ENCODE data around the gene COX8C.

The COX8C gene

DNA sequence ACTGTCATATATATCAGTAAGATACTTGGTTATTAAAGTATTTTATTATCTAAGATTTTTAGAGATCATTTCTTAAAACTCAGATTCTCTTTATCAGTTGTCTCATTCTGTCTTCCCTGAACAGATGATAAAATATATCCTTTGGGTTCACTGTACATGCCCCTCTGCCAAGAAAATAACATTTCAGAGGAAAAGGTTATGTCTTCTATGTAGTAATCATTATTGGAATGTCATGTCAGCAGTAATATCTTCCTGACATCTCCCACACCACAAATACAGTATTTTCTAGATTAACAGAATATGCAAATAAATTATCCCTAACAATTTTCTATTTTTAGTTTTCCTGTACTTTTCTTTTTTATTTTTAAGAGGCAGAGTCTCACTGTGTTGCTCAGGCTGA lies 40.2 kb upstream of the COX8C start:
- Histone ChIP-seq H3K14ac (ENCODE audit: low read length) (no peak overlapping the region), H2BK15ac (ENCODE audit: low read length) (no peak overlapping the region), H3K79me1 (ENCODE audit: low read depth, low read length) (peaks cover 2% of the 10 kb centered on the region), H2BK5ac (ENCODE audit: low read length) (no peak overlapping the region), H3K4me3 (ENCODE audit: low read length in 2 of 2) (no peak overlapping the region), H2AK5ac (ENCODE audit: low read depth, low read length) (no peak overlapping the region), H3K18ac (ENCODE audit: low read length) (no peak overlapping the region), H3K4ac (ENCODE audit: low read length) (no peak overlapping the region), H3K27me3 (ENCODE audit: control insufficient read depth in 3 of 3, insufficient read depth in 3 of 3, low read depth in 1 of 3, low read length in 3 of 3) (no peaks in the 10 kb centered on the region), H3K9ac (ENCODE audit: low read depth, low read length, poor library complexity) (no peak overlapping the region), H2BK120ac (ENCODE audit: low read depth, low read length) (no peak overlapping the region), H4K8ac (ENCODE audit: low read depth, low read length) (no peak overlapping the region), H3K23ac (ENCODE audit: low read depth, low read length, poor library complexity) (no peak overlapping the region), H3K9me3 (replicated peaks in 1 of 2; ENCODE audit: control insufficient read depth in 2 of 2, insufficient read depth in 1 of 2, low read depth in 1 of 2, low read length in 2 of 2) (no peaks in the 10 kb centered on the region), H4K91ac (ENCODE audit: low read depth, low read length, poor library complexity) (no peak overlapping the region), H3K4me2 (ENCODE audit: insufficient read depth, low read length, poor library complexity, severe bottlenecking) (no peak overlapping the region), H3K36me3 (replicated peaks in 1 of 2; ENCODE audit: control insufficient read depth in 2 of 2, insufficient read depth in 2 of 2, low read length in 2 of 2) (no peaks in the 10 kb centered on the region), H3K27ac (replicated peaks; ENCODE audit: low read length) (no peak overlapping the region), H2AFZ (ENCODE audit: low read length) (no peak overlapping the region), H3K4me1 (ENCODE audit: control insufficient read depth in 2 of 2, insufficient read depth in 1 of 2, low read depth in 1 of 2, low read length in 2 of 2) (peaks cover 0 to 13% of the 10 kb centered on the region in 2 donors), H2BK12ac (ENCODE audit: low read length) (no peak overlapping the region)
- DNase-seq (ENCODE audit: low spot score), result no peak

DNA sequence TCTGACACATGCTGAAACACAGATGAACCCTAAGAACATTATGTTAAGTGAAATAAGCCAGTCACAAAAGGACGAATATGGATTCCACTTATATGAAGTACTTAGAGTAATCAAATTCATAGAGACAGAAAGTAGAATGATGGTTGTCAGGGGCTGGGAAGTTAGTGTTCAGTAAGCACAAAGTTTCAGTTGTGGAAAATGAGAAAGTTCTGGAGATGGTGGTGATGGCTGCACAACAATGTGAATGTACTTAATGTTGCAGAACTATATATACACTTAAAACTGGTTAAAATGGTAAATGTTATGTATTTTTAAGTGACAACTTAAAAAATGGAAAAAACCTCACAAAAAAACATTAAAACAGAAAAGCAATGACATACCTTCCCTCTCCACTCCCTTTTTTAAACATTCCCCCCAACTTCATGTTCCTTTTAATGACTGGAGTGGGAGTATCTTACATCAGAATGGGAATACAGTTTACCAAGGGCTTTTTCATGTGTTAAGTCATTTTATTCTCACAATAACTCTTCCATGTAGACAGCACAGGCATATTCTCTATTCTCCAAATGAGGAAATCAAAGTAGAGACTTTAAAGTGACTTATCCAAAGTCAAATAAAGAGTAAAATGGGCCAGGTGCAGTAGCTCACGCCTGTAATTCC lies 38.2 kb upstream of the COX8C start:
- Histone ChIP-seq H4K91ac (ENCODE audit: low read depth, low read length, poor library complexity) (no peak overlapping the region), H3K14ac (ENCODE audit: low read length) (no peak overlapping the region), H3K4me2 (ENCODE audit: insufficient read depth, low read length, poor library complexity, severe bottlenecking) (no peak overlapping the region), H3K9ac (ENCODE audit: low read depth, low read length, poor library complexity) (no peak overlapping the region), H3K4me3 (ENCODE audit: low read length in 2 of 2) (no peak overlapping the region), H3K79me1 (ENCODE audit: low read depth, low read length) (peaks cover under 1% of the 10 kb centered on the region), H2AFZ (ENCODE audit: low read length) (no peak overlapping the region), H4K8ac (ENCODE audit: low read depth, low read length) (no peak overlapping the region), H3K4ac (ENCODE audit: low read length) (no peak overlapping the region), H3K9me3 (replicated peaks in 1 of 2; ENCODE audit: control insufficient read depth in 2 of 2, insufficient read depth in 1 of 2, low read depth in 1 of 2, low read length in 2 of 2) (no peaks in the 10 kb centered on the region), H2AK5ac (ENCODE audit: low read depth, low read length) (no peak overlapping the region), H2BK15ac (ENCODE audit: low read length) (no peak overlapping the region), H3K27me3 (ENCODE audit: control insufficient read depth in 3 of 3, insufficient read depth in 3 of 3, low read depth in 1 of 3, low read length in 3 of 3) (no peaks in the 10 kb centered on the region), H2BK12ac (ENCODE audit: low read length) (no peak overlapping the region), H2BK120ac (ENCODE audit: low read depth, low read length) (no peak overlapping the region), H3K36me3 (replicated peaks in 1 of 2; ENCODE audit: control insufficient read depth in 2 of 2, insufficient read depth in 2 of 2, low read length in 2 of 2) (no peaks in the 10 kb centered on the region), H3K27ac (replicated peaks; ENCODE audit: low read length) (no peak overlapping the region), H3K18ac (ENCODE audit: low read length) (no peak overlapping the region), H3K4me1 (ENCODE audit: control insufficient read depth in 2 of 2, insufficient read depth in 1 of 2, low read depth in 1 of 2, low read length in 2 of 2) (peaks cover 0 to 2% of the 10 kb centered on the region in 2 donors), H2BK5ac (ENCODE audit: low read length) (no peak overlapping the region), H3K23ac (ENCODE audit: low read depth, low read length, poor library complexity) (no peak overlapping the region)
- no peak for DNase-seq (ENCODE audit: low spot score)
- WGBS, 2 donors (ENCODE audit: extremely low coverage in 2 of 2, insufficient read length in 2 of 2, insufficient replicate concordance in 1 of 2), result no CpG with 5 or more reads among the region's 2 CpGs

DNA sequence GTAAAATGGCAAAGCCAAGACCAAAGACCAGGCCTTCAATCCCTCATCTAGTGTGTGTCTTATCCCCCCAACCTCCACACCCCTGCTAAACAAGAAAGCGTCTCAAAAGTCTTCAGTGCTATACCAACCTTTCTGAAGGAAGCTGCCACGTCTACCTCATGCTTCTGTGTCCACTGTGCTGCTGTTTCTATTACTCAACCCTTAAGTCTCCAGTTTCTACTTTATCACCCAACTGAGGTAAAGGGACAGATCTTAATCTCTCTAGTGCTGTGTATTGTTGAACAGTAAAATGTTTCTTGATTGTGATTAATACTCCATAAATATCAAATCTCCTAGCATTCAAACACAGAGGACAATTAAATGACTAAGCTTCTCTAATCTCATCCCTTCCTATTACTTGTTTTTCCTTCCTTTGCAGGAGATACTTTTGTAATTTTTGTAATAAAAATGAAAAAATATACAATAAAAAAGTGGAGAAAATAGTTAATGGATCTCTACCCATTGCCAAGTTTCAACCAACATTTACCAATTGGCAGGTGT lies 37.5 kb upstream of the COX8C start:
- Histone ChIP-seq H3K18ac (ENCODE audit: low read length) (no peak overlapping the region), H3K4me2 (ENCODE audit: insufficient read depth, low read length, poor library complexity, severe bottlenecking) (no peak overlapping the region), H4K91ac (ENCODE audit: low read depth, low read length, poor library complexity) (no peak overlapping the region), H2AFZ (ENCODE audit: low read length) (no peak overlapping the region), H3K36me3 (replicated peaks in 1 of 2; ENCODE audit: control insufficient read depth in 2 of 2, insufficient read depth in 2 of 2, low read length in 2 of 2) (no peaks in the 10 kb centered on the region), H3K23ac (ENCODE audit: low read depth, low read length, poor library complexity) (no peak overlapping the region), H3K14ac (ENCODE audit: low read length) (no peak overlapping the region), H3K4me3 (ENCODE audit: low read length in 2 of 2) (no peak overlapping the region), H3K27ac (replicated peaks; ENCODE audit: low read length) (no peak overlapping the region), H2BK15ac (ENCODE audit: low read length) (no peak overlapping the region), H2BK120ac (ENCODE audit: low read depth, low read length) (no peak overlapping the region), H2BK5ac (ENCODE audit: low read length) (no peak overlapping the region), H4K8ac (ENCODE audit: low read depth, low read length) (no peak overlapping the region), H2AK5ac (ENCODE audit: low read depth, low read length) (no peak overlapping the region), H3K79me1 (ENCODE audit: low read depth, low read length) (no peaks in the 10 kb centered on the region), H3K4me1 (ENCODE audit: control insufficient read depth in 2 of 2, insufficient read depth in 1 of 2, low read depth in 1 of 2, low read length in 2 of 2) (no peaks in the 10 kb centered on the region), H2BK12ac (ENCODE audit: low read length) (no peak overlapping the region), H3K27me3 (ENCODE audit: control insufficient read depth in 3 of 3, insufficient read depth in 3 of 3, low read depth in 1 of 3, low read length in 3 of 3) (no peaks in the 10 kb centered on the region), H3K9ac (ENCODE audit: low read depth, low read length, poor library complexity) (no peak overlapping the region), H3K9me3 (replicated peaks in 1 of 2; ENCODE audit: control insufficient read depth in 2 of 2, insufficient read depth in 1 of 2, low read depth in 1 of 2, low read length in 2 of 2) (no peaks in the 10 kb centered on the region), H3K4ac (ENCODE audit: low read length) (no peak overlapping the region)
- no peak for DNase-seq (ENCODE audit: low spot score)
- no CpG with 5 or more reads among the region's 2 CpGs for WGBS, 2 donors (ENCODE audit: extremely low coverage in 2 of 2, insufficient read length in 2 of 2, insufficient replicate concordance in 1 of 2)

DNA sequence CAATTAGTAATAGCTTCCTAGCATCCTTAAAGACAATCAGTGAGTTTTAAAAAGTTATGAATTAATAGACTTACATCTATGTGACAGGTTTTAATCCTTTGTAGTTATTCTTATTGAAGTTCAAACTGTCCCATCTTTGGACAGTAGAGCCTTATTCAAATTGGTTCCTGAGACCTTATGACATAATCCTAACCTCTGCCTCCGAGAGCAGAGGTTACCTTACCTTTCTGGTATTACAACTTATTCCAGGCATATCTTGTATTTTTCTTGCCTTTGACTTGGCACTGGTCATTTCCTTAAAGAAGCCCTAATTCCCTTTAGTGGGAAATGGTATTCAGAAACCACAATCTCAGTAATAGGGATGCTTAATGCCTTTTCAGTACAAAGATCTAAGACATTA lies 35.9 kb upstream of the COX8C start:
- peaks cover 0 to 7% of the 10 kb centered on the region in 2 donors for H3K9me3 ChIP-seq (replicated peaks in 1 of 2; ENCODE audit: control insufficient read depth in 2 of 2, insufficient read depth in 1 of 2, low read depth in 1 of 2, low read length in 2 of 2)
- no peak overlapping the region for H3K27ac ChIP-seq (replicated peaks; ENCODE audit: low read length)
- H2BK5ac ChIP-seq (ENCODE audit: low read length), result no peak overlapping the region
- no peak overlapping the region for H3K4me3 ChIP-seq (ENCODE audit: low read length in 2 of 2)
- H2BK120ac ChIP-seq (ENCODE audit: low read depth, low read length), result no peak overlapping the region
- no peak overlapping the region for H3K9ac ChIP-seq (ENCODE audit: low read depth, low read length, poor library complexity)
- peaks cover 0 to 4% of the 10 kb centered on the region in 2 donors for H3K36me3 ChIP-seq (replicated peaks in 1 of 2; ENCODE audit: control insufficient read depth in 2 of 2, insufficient read depth in 2 of 2, low read length in 2 of 2)
- H3K4me1 ChIP-seq (ENCODE audit: control insufficient read depth in 2 of 2, insufficient read depth in 1 of 2, low read depth in 1 of 2, low read length in 2 of 2), result no peaks in the 10 kb centered on the region
- no peaks in the 10 kb centered on the region for H3K27me3 ChIP-seq (ENCODE audit: control insufficient read depth in 3 of 3, insufficient read depth in 3 of 3, low read depth in 1 of 3, low read length in 3 of 3)
- no peak for DNase-seq (ENCODE audit: low spot score)
- no CpG with 5 or more reads among the region's 1 CpG for WGBS, 2 donors (ENCODE audit: extremely low coverage in 2 of 2, insufficient read length in 2 of 2, insufficient replicate concordance in 1 of 2)
- no peak overlapping the region for H2BK15ac ChIP-seq (ENCODE audit: low read length)
- no peak overlapping the region for H2BK12ac ChIP-seq (ENCODE audit: low read length)
- H4K91ac ChIP-seq (ENCODE audit: low read depth, low read length, poor library complexity), result no peak overlapping the region
- no peak overlapping the region for H2AK5ac ChIP-seq (ENCODE audit: low read depth, low read length)
- H3K23ac ChIP-seq (ENCODE audit: low read depth, low read length, poor library complexity), result no peak overlapping the region
- H3K18ac ChIP-seq (ENCODE audit: low read length), result no peak overlapping the region
- no peaks in the 10 kb centered on the region for H3K79me1 ChIP-seq (ENCODE audit: low read depth, low read length)
- no peak overlapping the region for H2AFZ ChIP-seq (ENCODE audit: low read length)
- H4K8ac ChIP-seq (ENCODE audit: low read depth, low read length), result no peak overlapping the region
- no peak overlapping the region for H3K14ac ChIP-seq (ENCODE audit: low read length)
- H3K4me2 ChIP-seq (ENCODE audit: insufficient read depth, low read length, poor library complexity, severe bottlenecking), result no peak overlapping the region
- H3K4ac ChIP-seq (ENCODE audit: low read length), result no peak overlapping the region
